Activated naive CD8-positive, alpha-beta T cell treated with anti-CD3 and anti-CD28 coated beads, Interleukin-2, amount 50 U/mL, for 16 hours (primary cell): ENCODE measurements around the gene TBC1D9B.
"Not testable (repeated sequence)": the region's sequence is repeated elsewhere in the genome, so short reads cannot be mapped to it uniquely, and the experiment has no call there.

Experiments
- DNase-seq: peaks from one replicate; pipeline ENCODE4 v3.0.0-alpha.2; 2020; ENCODE audit warnings: low read depth, low spot score

The TBC1D9B gene

GRCh38 chr5:179886190-179886911 lies 21.3 kb downstream of the TBC1D9B start:
- no peak for DNase-seq

DNA sequence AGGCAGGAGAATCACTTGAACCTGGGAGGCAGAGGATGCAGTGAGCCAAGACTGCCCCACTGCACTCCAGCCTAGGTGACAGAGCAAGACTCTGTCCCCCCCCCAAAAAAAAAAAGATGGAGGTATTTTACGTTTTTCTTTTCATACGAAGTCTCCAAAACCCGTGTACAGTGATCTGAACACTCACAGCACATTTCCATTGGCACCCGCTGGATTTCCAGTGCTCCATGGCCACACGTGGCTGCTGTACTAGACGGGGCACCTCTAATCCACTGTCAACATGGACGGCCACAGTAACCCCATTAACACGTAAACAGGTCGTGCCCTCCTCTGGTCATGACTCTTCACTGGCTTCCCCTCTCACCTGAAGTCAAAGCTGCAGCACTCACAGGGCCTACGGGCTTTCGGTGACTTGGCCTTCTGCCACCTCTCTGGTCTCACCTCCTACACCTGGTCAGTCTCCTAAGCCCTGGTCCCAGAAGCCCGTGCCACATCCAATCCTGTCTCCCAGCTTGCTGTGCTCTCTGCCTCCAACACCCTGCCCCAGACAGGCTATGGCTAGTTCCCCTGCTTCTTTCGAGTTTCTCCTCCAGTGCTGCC lies 22.1 kb downstream of the TBC1D9B start:
- no peak for DNase-seq

GRCh38 chr5:179883163-179883562 lies 24.5 kb downstream of the TBC1D9B start:
- DNase-seq, result no peak

DNA sequence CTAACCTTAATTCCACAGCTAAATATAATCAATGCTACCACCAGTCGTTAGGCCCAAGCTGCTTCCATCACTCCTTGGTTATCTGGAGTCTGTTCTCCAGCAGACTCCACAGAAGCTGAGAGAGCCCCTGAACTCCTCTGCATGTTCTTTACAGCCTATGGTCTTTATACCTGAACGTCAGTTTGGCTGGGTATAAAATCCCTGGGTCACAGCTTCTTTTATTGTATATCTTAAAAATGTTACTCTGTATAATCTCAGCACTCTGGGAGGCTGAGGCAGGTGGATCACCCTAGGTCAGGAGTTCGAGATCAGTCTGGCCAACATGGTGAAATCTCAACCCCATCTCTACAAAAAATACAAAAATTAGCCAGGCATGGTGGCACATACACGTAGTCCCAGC lies 25.4 kb downstream of the TBC1D9B start:
- DNase-seq, result no peak

- DNase-seq, result no peak
Measured at GRCh38 chr5:179880848-179881590, 26.7 kb downstream of the TBC1D9B start.

DNA sequence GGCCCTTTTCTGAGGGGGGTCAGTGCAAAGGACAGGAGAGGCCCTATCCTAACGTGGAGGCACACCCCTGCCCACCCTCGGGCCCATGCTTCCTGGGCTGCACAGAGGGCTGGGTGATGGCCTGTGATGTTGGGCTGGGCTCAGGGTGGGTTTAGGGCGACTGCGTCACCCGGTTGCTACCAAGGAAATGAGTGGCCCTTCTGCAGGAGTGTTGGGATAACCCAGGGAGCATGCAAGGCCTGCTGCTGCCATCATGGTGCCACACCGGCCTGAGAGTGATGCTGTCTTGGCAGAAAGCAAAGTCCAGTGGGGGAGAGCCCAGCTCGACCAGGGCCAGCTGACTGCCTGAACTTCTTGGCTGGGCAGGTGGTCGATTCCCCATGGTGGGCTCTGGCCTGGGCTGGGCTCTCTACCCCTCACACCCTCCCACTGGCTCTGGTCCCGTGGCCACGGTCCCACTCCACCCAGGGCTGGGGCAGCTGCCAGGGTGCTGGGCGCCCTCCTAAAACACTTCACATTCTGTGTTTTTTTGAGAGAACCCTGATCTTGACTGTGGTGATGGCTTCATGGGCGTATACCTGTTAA lies 27.5 kb downstream of the TBC1D9B start:
- no peak for DNase-seq

DNA sequence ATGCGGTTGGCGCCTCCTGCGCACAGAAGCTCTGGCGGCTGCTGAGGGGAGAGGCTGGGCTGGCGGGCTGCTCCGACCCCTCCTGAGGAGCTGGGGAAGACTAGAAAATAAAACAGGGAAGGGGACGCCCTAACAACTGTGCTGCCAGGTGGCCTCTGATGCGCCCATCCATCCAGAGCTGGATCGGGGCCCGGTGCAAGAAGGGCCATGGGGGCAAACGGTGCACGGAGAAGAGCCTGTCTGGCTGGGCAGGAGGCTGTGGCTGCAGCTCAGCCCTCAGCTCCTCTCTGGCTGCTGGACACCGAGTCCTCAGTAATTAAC lies 28.0 kb downstream of the TBC1D9B start:
- DNase-seq, result no peak

- DNase-seq, result no peak
Measured at GRCh38 chr5:179879003-179879689, 28.6 kb downstream of the TBC1D9B start.

- no peak for DNase-seq
Measured at GRCh38 chr5:179878222-179879002, 29.3 kb downstream of the TBC1D9B start.

GRCh38 chr5:179876610-179876952 lies 31.1 kb downstream of the TBC1D9B start:
- no peak for DNase-seq

DNA sequence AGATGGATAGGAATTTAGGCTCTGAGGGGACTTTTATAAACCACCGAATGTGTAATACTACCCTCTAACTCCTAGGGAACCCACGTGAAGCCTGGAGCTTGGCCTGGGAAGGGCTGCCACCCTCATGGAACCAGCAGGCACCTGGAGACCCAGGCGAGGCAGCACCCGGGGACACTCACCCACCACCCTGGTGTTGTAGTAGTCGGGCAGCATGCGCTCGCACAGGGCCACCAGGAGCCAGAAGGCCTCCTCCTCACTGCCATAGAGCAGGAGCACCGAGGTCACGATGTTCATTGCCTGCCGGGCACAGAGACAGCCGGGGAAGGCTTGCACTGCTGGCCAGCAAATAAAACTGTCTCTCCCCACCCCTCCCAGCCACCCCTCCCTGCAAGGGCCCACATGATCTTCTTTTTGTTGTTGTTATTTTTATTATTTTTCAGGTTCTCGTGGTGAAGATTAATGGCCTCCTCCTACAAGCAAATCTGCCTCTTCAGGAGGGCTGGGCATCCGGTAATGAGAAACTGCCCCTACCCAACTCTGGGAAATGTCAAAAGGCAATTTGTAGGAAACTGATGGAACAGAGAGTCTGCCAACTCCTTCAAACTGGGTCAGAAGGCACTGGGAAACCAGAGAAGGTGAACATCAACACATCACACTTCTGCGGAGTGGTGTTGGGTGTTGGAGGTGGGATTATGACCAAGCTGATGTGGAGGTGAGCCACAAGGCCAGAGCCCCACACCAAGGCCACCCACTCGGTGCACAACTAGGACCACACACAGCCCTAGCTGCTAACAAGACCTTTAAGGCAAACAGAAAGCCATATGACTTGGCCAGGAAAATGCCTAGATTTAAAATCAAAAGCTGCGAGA lies 31.7 kb downstream of the TBC1D9B start:
- no peak for DNase-seq

GRCh38 chr5:179874536-179875292 lies 33.0 kb downstream of the TBC1D9B start:
- DNase-seq, result no peak

- DNase-seq, result no peak
Measured at GRCh38 chr5:179874136-179874535, 33.6 kb downstream of the TBC1D9B start.

- DNase-seq, result no peak
Measured at GRCh38 chr5:179873588-179874110, 34.0 kb downstream of the TBC1D9B start.

GRCh38 chr5:179872828-179873575 lies 34.7 kb downstream of the TBC1D9B start:
- DNase-seq, result no peak

- no peak for DNase-seq
Measured at GRCh38 chr5:179872055-179872827, 35.5 kb downstream of the TBC1D9B start.

DNA sequence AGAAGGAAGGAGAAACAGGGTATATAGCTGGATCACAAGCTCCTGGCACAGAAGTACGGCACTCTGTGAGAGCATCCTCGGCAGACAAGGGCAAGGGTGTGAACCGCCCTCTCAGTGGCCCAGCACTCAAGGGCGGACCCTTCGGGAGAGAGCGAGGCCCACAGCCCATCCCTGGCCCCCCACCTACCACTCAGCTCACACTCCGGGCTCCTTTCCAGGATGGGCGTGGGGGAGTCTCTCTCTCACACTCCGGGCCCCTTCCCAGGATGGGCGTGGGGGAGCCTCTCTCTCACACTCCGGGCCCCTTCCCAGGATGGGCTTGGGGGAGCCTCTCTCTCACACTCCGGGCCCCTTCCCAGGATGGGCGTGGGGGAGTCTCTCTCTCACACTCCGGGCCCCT lies 36.2 kb downstream of the TBC1D9B start:
- DNase-seq, result not testable (repeated sequence)

DNA sequence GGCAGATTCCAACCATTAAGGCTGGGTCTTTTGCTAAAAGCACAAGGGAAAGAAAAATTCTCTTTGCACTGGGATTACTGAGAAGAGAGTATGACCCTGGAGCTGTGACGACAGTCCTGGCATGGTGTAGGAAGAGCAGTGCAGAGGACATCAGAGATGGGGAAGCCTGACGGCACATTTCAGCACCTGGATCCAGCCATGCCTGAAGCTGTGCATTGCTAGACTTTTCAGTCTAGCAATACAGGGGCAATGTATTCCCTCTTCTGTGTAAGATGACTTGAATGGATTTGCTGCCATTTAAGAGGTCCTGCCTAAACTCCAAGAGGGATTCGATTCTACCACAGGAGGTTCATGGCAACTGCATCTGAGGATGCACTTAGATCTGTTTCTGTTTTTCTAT lies 36.7 kb downstream of the TBC1D9B start:
- DNase-seq, result no peak
